ENCODE results near the gene PRDM16. TPM values are rescaled to one million over a fixed set of nuclear protein-coding genes. Genes with fewer than 3 reads are reported as not detected.

PRDM16 gene
- polyA plus RNA-seq, 3 donors, result not detected

DNA sequence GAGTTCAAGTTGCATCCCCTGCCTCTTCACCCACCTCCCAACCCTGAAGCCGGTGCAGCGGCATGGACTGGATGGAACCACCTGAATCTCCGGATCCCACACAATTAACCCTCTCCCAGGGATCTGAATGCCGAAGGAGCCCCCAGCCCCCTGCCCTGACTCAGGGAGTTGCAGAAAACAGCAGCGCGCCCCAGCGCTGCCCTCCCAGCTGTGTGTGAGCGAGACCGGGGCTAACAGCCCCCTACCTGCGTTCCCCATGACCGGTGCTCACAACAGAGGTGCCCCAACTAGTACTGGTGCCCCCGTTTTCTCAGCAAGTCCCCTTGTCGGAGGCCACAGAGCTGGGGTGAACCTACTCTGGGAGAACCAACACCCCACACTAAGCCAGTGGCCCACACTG is 136.8 kb downstream of the PRDM16 start:
- 96% methylated on average over 11 of the region's 13 CpGs for WGBS (ENCODE audit: insufficient coverage)
- H3K27me3 ChIP-seq (ENCODE audit: control insufficient read depth in 2 of 2, insufficient read depth in 2 of 2, low read length in 2 of 2), result no peaks in the 10 kb centered on the region
- H3K79me2 ChIP-seq (ENCODE audit: insufficient read depth, low read length), result no peaks in the 10 kb centered on the region
- no peak overlapping the region for H2AFZ ChIP-seq (ENCODE audit: insufficient read depth, low read depth, low read length, poor library complexity, severe bottlenecking)
- DNase-seq, result no peak
- H3K4me1 ChIP-seq (ENCODE audit: control insufficient read depth in 1 of 2, insufficient read depth in 2 of 2, low read length in 2 of 2), result no peaks in the 10 kb centered on the region
- H3K9me3 Mint-ChIP-seq, result no peaks in the 10 kb centered on the region
- no peak overlapping the region for H3K4me2 ChIP-seq (replicated peaks; ENCODE audit: extremely low read depth, low read length, poor library complexity, severe bottlenecking)
- no peak overlapping the region for H3K4me3 ChIP-seq (replicated peaks in 1 of 3; ENCODE audit: low read depth in 2 of 3, low read length in 3 of 3)
- H3K4me3 Mint-ChIP-seq, result no peak overlapping the region
- no peak overlapping the region for H3K27ac Mint-ChIP-seq
- H3K27ac ChIP-seq (ENCODE audit: low read depth in 1 of 2, low read length in 2 of 2), result no peak overlapping the region
- no peak overlapping the region for H3K9ac ChIP-seq (ENCODE audit: insufficient read depth, low read length, poor library complexity, severe bottlenecking)
- TF ChIP-seq, protein P1, sequence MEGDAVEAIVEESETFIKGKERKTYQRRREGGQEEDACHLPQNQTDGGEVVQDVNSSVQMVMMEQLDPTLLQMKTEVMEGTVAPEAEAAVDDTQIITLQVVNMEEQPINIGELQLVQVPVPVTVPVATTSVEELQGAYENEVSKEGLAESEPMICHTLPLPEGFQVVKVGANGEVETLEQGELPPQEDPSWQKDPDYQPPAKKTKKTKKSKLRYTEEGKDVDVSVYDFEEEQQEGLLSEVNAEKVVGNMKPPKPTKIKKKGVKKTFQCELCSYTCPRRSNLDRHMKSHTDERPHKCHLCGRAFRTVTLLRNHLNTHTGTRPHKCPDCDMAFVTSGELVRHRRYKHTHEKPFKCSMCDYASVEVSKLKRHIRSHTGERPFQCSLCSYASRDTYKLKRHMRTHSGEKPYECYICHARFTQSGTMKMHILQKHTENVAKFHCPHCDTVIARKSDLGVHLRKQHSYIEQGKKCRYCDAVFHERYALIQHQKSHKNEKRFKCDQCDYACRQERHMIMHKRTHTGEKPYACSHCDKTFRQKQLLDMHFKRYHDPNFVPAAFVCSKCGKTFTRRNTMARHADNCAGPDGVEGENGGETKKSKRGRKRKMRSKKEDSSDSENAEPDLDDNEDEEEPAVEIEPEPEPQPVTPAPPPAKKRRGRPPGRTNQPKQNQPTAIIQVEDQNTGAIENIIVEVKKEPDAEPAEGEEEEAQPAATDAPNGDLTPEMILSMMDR (IDR thresholded peaks at IDR 0.05), result no peak
- peaks cover 0 to 3% (median 3%) of the 10 kb centered on the region in 3 donors for H3K27me3 Mint-ChIP-seq (ENCODE audit: low read depth in 3 of 3)
- no peaks in the 10 kb centered on the region for H4K20me1 ChIP-seq (ENCODE audit: insufficient read depth, low read length)
- peaks cover 4% of the 10 kb centered on the region for H3K4me1 Mint-ChIP-seq
- intact Hi-C loops (cut with micrococcal nuclease), result no loop called here
- no peaks in the 10 kb centered on the region for H3K9me3 ChIP-seq (replicated peaks in 1 of 2; ENCODE audit: control insufficient read depth in 1 of 2, insufficient read depth in 1 of 2, low read length in 2 of 2)
- H3K36me3 Mint-ChIP-seq, result no peaks in the 10 kb centered on the region
- no peaks in the 10 kb centered on the region for H3K36me3 ChIP-seq (replicated peaks in 1 of 2; ENCODE audit: control insufficient read depth in 1 of 2, insufficient read depth in 2 of 2, low read length in 2 of 2)

DNA sequence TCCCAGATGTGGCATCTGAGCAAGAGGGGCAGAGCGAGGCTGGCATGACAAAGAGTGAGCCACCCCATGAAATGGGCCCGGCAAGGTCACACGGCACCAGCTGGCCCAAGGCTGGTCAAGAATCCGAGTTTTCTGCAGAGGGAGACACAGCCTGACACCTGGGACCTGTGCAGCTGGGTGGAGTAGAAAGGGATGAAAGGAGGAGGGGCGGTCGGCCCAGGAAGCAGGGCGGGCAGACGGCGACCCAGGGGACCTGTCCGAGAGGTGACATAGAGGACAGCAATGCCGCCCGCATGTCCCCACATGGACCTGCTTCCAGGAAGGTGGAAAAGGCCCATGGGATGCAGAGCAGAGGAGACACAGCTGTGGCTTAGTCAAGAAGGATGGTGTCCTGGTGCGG is 137.7 kb downstream of the PRDM16 start:
- H3K27ac Mint-ChIP-seq, result no peak overlapping the region
- Histone ChIP-seq H3K9ac (ENCODE audit: insufficient read depth, low read length, poor library complexity, severe bottlenecking) (no peak overlapping the region), H3K27me3 (ENCODE audit: control insufficient read depth in 2 of 2, insufficient read depth in 2 of 2, low read length in 2 of 2) (no peaks in the 10 kb centered on the region), H3K79me2 (ENCODE audit: insufficient read depth, low read length) (no peaks in the 10 kb centered on the region), H2AFZ (ENCODE audit: insufficient read depth, low read depth, low read length, poor library complexity, severe bottlenecking) (no peak overlapping the region), H3K9me3 (replicated peaks in 1 of 2; ENCODE audit: control insufficient read depth in 1 of 2, insufficient read depth in 1 of 2, low read length in 2 of 2) (no peaks in the 10 kb centered on the region), H3K4me1 (ENCODE audit: control insufficient read depth in 1 of 2, insufficient read depth in 2 of 2, low read length in 2 of 2) (no peaks in the 10 kb centered on the region), H3K4me3 (replicated peaks in 1 of 3; ENCODE audit: low read depth in 2 of 3, low read length in 3 of 3) (no peak overlapping the region), H3K36me3 (replicated peaks in 1 of 2; ENCODE audit: control insufficient read depth in 1 of 2, insufficient read depth in 2 of 2, low read length in 2 of 2) (no peaks in the 10 kb centered on the region), H4K20me1 (ENCODE audit: insufficient read depth, low read length) (no peaks in the 10 kb centered on the region), H3K27ac (ENCODE audit: low read depth in 1 of 2, low read length in 2 of 2) (no peak overlapping the region), H3K4me2 (replicated peaks; ENCODE audit: extremely low read depth, low read length, poor library complexity, severe bottlenecking) (no peak overlapping the region)
- intact Hi-C loops (cut with micrococcal nuclease), result no loop called here
- peaks cover 0 to 3% (median 3%) of the 10 kb centered on the region in 3 donors for H3K27me3 Mint-ChIP-seq (ENCODE audit: low read depth in 3 of 3)
- DNase-seq, result no peak
- 97% methylated on average over 12 of the region's 13 CpGs for WGBS (ENCODE audit: insufficient coverage)
- no peak overlapping the region for H3K4me3 Mint-ChIP-seq
- peaks cover 0 to 2% (median 0%) of the 10 kb centered on the region in 7 donors for H3K9me3 Mint-ChIP-seq
- TF ChIP-seq, protein P1 (IDR thresholded peaks at IDR 0.05), result no peak
- H3K4me1 Mint-ChIP-seq, result peaks cover 4% of the 10 kb centered on the region
- no peaks in the 10 kb centered on the region for H3K36me3 Mint-ChIP-seq

Measured in CD14-positive monocyte (primary cell).